Hepatocyte (in vitro differentiated cells): ENCODE measurements around the gene COL5A1. TPM values are rescaled to one million over a fixed set of nuclear protein-coding genes. Genes with fewer than 3 reads are reported as not detected.

Experiments used
- DNase-seq: peaks from one replicate; pipeline ENCODE4 v3.0.0-alpha.2; 2016; ENCODE audit warnings: low spot score
- H2AFZ ChIP-seq: fragments of 200-600 bp; sonication (generic); 2 replicates; pipeline ENCODE4 v1.6.0; 2016; ENCODE audit warnings: antibody characterized with exemption, mild to moderate bottlenecking
- H3K27ac ChIP-seq: fragments of 200-600 bp; sonication (generic); 2 replicates; pipeline ENCODE4 v1.5.1; 2016; ENCODE audit warnings: mild to moderate bottlenecking
- H3K27me3 ChIP-seq: fragments of 200-600 bp; sonication (generic); 2 replicates; pipeline ENCODE4 v1.6.1; 2016
- H3K36me3 ChIP-seq: fragments of 200-600 bp; sonication (generic); replicated peaks from 2 replicates; pipeline ENCODE4 v1.5.1; 2016; ENCODE audit warnings: low read depth; ENCODE audit not compliant: insufficient read depth
- H3K4me1 ChIP-seq: fragments of 200-600 bp; sonication (generic); 2 replicates; pipeline ENCODE4 v1.5.1; 2016; ENCODE audit warnings: mild to moderate bottlenecking, moderate library complexity; ENCODE audit not compliant: insufficient read depth
- H3K4me2 ChIP-seq: fragments of 200-600 bp; sonication (generic); 2 replicates; pipeline ENCODE4 v1.6.0; 2016
- H3K4me3 ChIP-seq: fragments of 200-600 bp; sonication (generic); 2 replicates; pipeline ENCODE4 v1.5.1; 2016; ENCODE audit warnings: mild to moderate bottlenecking
- H3K79me2 ChIP-seq: fragments of 200-600 bp; sonication (generic); 2 replicates; pipeline ENCODE4 v1.6.0; 2017; ENCODE audit warnings: mild to moderate bottlenecking
- H3K9me2 ChIP-seq: fragments of 200-600 bp; sonication (generic); replicated peaks from 2 replicates; pipeline ENCODE4 v1.6.0; 2017; ENCODE audit warnings: mild to moderate bottlenecking; ENCODE audit not compliant: insufficient read depth
- H3K9me3 ChIP-seq: fragments of 200-600 bp; sonication (generic); 2 replicates; pipeline ENCODE4 v1.5.1; 2016; ENCODE audit warnings: low read depth, mild to moderate bottlenecking
- H4K20me1 ChIP-seq: fragments of 200-600 bp; sonication (generic); 2 replicates; pipeline ENCODE4 v1.6.0; 2016; ENCODE audit warnings: mild to moderate bottlenecking; ENCODE audit not compliant: insufficient read depth, poor library complexity, severe bottlenecking
- EZH2 ChIP-seq: fragments of 200-600 bp; sonication (generic); IDR thresholded peaks from 2 replicates; pipeline ENCODE4 v1.6.1; 2016; ENCODE audit warnings: antibody characterized with exemption, mild to moderate bottlenecking, borderline replicate concordance
- EZH2phosphoT487 ChIP-seq: fragments of 200-600 bp; sonication (generic); IDR thresholded peaks from one replicate; pipeline ENCODE4 v1.6.1; 2018; ENCODE audit warnings: antibody characterized with exemption, mild to moderate bottlenecking, low read depth, moderate library complexity; ENCODE audit not compliant: unreplicated experiment, severe bottlenecking
- WGBS: methylation state at CpG from one replicate; pipeline ENCODE4 v1.1.6; 2016; ENCODE audit warnings: low lambda C conversion rate; ENCODE audit errors: missing lambda C conversion rate; 5-methylcytosine and 5-hydroxymethylcytosine counted together
- polyA plus RNA-seq: library from polyadenylated mRNA; unstranded; fragments of >200 nt; fragmentation: Nextera tagmentation; extraction: Ambion mirVana; gene quantifications from 2 replicates; pipeline ENCODE4 v1.2.1, GENCODE V29; 2016
- total RNA-seq: library from RNA; depleted of rRNA; stranded (reverse); fragments of >200 nt; gene quantifications from 2 replicates; pipeline ENCODE4 v1.2.3, GENCODE V29; 2014
- TF ChIP-seq, protein P1 (sequence below): fragments of 200-600 bp; sonication (generic); IDR thresholded peaks from 2 replicates; pipeline ENCODE4 v1.5.1; 2016; ENCODE audit warnings: antibody characterized with exemption, mild to moderate bottlenecking; ENCODE audit not compliant: poor library complexity

The COL5A1 gene
- total and polyA plus RNA-seq, 2 experiments from 2014 or later = 342 to 347 TPM

DNA sequence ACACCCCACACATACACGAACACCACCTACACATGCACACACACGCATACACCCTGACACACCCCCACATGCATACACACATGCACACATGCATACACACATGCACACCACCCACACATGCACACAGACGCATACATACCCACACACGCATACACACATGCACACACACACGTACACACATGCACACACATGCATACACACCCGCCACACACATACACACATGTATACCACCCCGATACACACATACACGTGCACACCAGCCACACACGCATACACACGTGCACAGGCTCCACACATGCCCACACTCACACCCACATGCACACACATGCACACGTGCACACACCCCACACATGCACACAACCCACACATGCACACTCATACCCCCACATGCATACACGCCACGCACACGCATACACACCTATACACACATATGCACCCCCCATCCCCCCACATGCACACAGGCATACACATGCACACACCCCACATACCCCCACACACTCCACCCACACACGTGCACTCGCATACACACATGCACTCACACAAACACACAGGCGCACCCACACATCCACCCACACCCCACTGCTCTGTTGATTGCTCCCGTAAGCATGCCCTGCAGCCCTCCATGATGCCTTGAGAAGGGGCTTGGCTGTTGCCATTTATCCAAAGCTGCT, 119.3 kb downstream of the COL5A1 start:
- WGBS = 99% methylated on average over 16 of the region's 18 CpGs
- DNase-seq = no peak
- Histone ChIP-seq H3K9me2 (no peaks in the 10 kb centered on the region), H3K4me2 (no peak overlapping the region), H3K27me3 (no peaks in the 10 kb centered on the region), H3K79me2 (no peaks in the 10 kb centered on the region), H3K4me3 (no peak overlapping the region), H2AFZ (no peak overlapping the region), H3K4me1 (no peaks in the 10 kb centered on the region), H3K36me3 (no peaks in the 10 kb centered on the region), H4K20me1 (peaks cover 11% of the 10 kb centered on the region), H3K27ac (no peak overlapping the region), H3K9me3 (no peaks in the 10 kb centered on the region)
- TF ChIP-seq EZH2phosphoT487 (no peak), EZH2 (no peak)
- TF ChIP-seq, protein P1, sequence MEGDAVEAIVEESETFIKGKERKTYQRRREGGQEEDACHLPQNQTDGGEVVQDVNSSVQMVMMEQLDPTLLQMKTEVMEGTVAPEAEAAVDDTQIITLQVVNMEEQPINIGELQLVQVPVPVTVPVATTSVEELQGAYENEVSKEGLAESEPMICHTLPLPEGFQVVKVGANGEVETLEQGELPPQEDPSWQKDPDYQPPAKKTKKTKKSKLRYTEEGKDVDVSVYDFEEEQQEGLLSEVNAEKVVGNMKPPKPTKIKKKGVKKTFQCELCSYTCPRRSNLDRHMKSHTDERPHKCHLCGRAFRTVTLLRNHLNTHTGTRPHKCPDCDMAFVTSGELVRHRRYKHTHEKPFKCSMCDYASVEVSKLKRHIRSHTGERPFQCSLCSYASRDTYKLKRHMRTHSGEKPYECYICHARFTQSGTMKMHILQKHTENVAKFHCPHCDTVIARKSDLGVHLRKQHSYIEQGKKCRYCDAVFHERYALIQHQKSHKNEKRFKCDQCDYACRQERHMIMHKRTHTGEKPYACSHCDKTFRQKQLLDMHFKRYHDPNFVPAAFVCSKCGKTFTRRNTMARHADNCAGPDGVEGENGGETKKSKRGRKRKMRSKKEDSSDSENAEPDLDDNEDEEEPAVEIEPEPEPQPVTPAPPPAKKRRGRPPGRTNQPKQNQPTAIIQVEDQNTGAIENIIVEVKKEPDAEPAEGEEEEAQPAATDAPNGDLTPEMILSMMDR = no peak

DNA sequence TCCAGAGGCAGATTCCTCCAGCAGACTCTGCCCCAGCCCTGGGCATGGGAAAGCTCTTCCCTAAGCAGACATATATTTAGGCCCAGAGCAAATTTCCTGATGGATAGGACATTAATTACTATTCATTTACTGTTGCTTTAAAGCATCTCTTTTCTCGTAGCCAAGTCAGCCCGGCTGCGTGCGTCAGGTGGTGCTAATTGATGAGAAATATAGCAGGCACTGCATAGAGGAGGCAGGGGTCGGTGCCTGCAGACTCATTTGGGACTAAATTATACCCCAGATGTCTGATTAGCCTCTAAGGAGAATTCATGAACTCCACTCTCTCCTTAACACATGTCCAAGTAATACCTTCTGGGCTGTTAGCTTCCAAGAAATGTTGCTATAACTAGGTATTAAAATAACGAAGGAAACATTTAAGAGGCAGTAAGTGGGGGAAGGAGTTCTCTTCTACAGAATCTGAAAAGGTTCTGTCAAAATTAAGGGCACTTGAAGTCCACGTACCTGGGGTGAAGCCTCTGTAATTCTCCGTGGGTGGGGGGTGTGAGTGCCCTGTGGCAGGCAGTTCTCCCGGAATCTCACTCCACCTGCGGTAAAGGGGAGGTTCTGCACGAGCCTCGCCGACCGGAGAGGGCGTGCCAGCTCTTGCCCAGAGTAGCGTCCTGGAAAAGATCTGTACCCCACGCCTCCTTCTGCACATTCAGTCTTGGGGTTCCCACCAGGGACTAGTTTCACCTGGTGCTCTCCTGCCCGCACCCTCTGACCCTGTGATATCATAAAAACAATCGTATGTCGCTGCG, 123.1 kb downstream of the COL5A1 start:
- H3K9me3 ChIP-seq = no peaks in the 10 kb centered on the region
- no peak for TF ChIP-seq EZH2phosphoT487
- no peak for TF ChIP-seq EZH2
- TF ChIP-seq, protein P1 = no peak
- H3K4me3 ChIP-seq = no peak overlapping the region
- H3K9me2 ChIP-seq = no peaks in the 10 kb centered on the region
- no peaks in the 10 kb centered on the region for H3K4me1 ChIP-seq
- no peak overlapping the region for H3K4me2 ChIP-seq
- H3K79me2 ChIP-seq = no peaks in the 10 kb centered on the region
- no peaks in the 10 kb centered on the region for H3K27me3 ChIP-seq
- no peaks in the 10 kb centered on the region for H3K36me3 ChIP-seq
- H4K20me1 ChIP-seq = peaks cover 3% of the 10 kb centered on the region
- WGBS = 94% methylated on average over 21 of the region's 21 CpGs
- H3K27ac ChIP-seq = no peak overlapping the region
- no peak for DNase-seq
- no peak overlapping the region for H2AFZ ChIP-seq

DNA sequence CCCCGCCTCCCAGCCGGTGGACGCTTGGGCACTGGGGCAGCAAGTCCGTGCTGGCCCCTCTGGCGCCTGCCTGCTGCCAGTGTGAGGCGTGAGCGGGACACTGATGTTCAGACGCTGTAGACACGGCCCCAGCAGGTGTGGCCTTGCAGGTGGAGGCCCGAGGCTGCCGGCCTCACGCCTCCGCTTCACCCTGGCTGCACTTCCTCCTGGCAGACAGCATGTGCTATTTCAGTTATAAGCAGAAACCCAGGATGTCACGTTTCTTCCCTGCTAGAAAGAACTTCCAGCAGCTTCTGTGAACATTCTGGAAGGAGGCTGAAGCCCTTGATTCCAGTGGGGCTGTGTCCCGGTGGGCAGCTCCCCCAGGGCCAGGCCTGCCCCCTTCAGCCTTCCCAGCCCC, 124.2 kb downstream of the COL5A1 start:
- TF ChIP-seq EZH2 = no peak
- TF ChIP-seq, protein P1 = no peak
- TF ChIP-seq EZH2phosphoT487 = no peak
- H3K4me2 ChIP-seq = no peak overlapping the region
- no peak for DNase-seq
- H3K9me2 ChIP-seq = no peaks in the 10 kb centered on the region
- H4K20me1 ChIP-seq = peaks cover 3% of the 10 kb centered on the region
- no peaks in the 10 kb centered on the region for H3K27me3 ChIP-seq
- H3K27ac ChIP-seq = no peak overlapping the region
- H3K79me2 ChIP-seq = no peaks in the 10 kb centered on the region
- H2AFZ ChIP-seq = no peak overlapping the region
- no peak overlapping the region for H3K4me3 ChIP-seq
- H3K36me3 ChIP-seq = no peaks in the 10 kb centered on the region
- no peaks in the 10 kb centered on the region for H3K9me3 ChIP-seq
- H3K4me1 ChIP-seq = no peaks in the 10 kb centered on the region
- WGBS = 93% methylated on average over 15 of the region's 15 CpGs
